GM21367 (cell line): Measurements from ENCODE around the gene MDM2.
"Not testable (repeated sequence)": the region's sequence is repeated elsewhere in the genome, so short reads cannot be mapped to it uniquely, and the experiment has no call there.

Source experiments
- ATAC-seq: cut with Tn5 transposase; IDR thresholded peaks from one replicate; pipeline ENCODE4 v1.9.1; 2021; ENCODE audit not compliant: unreplicated experiment

MDM2 gene

GRCh38 chr12:68844788-68845695 lies 37.1 kb downstream of the MDM2 start:
- ATAC-seq: no peak

DNA sequence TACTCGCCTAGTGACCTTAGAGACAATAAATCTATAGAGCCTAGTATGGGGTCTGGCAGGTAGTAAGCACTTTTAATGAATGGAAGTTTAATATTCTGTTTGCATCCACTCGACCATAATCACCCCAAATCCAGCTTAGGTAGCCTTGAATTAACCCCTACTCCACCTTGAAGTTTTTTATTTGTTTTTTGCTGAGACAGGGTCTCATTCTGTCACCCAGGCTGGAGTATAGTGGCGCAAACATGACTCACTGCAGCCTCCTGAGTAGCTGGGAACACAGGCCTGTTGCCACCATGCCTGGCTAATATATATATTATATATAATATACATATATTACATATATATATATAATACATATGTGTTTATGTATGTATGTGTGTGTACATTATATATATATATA lies 38.8 kb downstream of the MDM2 start:
- ATAC-seq: no peak

GRCh38 chr12:68850390-68850789 lies 42.4 kb downstream of the MDM2 start:
- no peak for ATAC-seq

GRCh38 chr12:68851592-68852306 lies 43.8 kb downstream of the MDM2 start:
- no peak for ATAC-seq

GRCh38 chr12:68853396-68854077 lies 45.6 kb downstream of the MDM2 start:
- no peak for ATAC-seq

GRCh38 chr12:68854078-68854468 lies 46.1 kb downstream of the MDM2 start:
- no peak for ATAC-seq

GRCh38 chr12:68854554-68854953 lies 46.6 kb downstream of the MDM2 start:
- no peak for ATAC-seq

DNA sequence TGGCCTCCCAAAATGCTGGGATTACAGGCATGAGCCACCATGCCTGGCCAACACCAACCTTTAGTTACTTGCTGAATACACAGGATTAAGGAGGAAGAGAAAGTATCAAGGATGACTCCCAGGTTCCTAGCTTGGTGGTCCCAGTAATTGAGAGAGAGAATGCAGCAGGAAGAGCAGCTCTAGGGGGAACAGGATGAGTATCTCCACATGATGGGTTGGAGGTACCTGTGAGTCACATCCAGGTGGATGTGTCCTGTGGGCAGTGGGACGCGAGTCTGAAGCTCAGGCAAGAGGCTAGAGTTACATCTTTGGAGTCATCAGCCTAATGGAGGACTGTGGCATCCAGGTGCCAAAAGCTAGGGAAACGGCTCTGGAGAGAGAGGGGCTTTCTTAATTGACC lies 47.1 kb downstream of the MDM2 start:
- no peak for ATAC-seq

DNA sequence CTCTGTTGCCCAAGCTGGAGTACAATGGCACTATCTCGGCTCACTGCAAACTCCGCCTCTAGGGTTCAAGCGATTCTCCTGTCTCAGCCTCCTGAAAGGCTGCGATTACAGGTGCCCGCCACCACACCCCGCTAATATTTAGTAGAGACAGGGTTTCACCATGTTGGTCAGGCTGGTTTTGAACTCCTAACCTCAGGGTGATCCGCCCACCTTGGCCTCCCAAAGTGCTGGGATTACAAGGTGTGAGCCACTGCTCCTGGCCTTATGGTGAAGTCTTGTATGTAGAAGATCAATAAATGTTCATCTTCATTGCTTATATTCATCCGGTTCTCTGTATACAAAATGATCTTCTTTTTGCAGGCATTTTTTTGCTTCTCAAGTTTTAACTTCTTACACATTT lies 47.8 kb downstream of the MDM2 start:
- no peak for ATAC-seq

- ATAC-seq: no peak
These were observed 48.5 kb downstream of the MDM2 start for GRCh38 chr12:68856510-68856909.

- no peak for ATAC-seq
These were observed 53.9 kb downstream of the MDM2 start for GRCh38 chr12:68861890-68862289.

GRCh38 chr12:68863109-68863770 lies 55.3 kb downstream of the MDM2 start:
- no peak for ATAC-seq

DNA sequence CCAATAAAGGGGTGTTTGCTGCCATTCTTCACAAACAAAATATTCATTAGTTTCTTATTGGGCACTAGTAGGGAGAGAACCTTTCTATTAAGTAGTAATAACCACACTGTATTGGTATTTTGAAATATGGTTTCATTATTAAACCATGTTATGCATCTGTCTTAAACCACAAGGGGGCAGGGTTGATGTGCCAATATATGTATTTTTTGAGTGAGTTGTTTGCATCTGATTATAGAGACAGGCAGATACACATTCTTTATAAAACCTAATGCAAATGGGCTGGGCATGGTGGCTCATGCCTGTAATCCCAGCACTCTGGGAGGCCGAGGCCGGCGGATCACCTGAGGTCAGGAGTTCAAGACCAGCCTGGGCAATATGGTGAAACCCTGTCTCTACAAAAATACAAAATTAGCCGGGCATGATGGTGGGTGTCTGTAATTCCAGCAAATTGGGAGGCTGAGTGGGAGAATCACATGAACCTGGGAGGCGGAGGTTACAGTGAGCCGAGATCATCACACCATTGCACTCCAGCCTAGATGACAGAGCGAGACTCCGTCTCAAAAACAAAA lies 56.0 kb downstream of the MDM2 start:
- ATAC-seq: not testable (repeated sequence)

- no peak for ATAC-seq
These were observed 56.6 kb downstream of the MDM2 start for GRCh38 chr12:68864604-68865003.

DNA sequence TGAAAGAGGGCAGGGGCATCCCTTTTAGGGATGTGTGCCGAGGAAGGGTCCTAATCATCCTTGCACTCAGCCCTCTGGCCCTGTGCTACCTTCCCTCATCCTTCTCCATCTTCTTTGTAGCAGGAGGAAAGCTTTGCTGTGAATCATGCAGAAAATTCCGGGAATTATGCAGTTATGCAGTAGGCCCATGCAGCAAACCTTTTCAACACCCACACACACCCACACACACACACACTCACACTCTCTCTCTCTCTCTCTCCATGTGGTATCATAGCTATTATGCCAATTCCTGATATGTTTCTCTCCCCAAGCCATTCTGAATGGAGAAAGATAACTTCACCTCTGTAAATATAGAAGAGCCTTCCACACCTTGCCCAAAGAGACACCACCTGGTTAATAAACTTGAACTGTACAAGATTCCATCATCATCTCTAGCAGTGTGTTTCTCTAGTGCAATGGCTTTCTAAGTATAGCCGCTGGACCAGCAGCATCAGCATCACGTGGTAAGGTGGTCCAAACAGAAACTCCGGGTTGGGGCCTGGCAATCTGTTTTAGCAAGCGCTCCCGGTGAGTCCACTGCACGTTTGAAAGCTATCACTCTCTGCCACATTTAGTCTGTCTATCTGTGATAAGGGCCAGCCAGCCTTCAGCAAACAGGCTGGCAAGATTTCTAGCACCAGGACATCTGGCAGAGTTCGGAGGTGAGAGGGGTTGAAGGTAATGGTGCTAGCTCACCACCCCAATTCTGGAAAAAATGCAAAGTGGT lies 57.6 kb downstream of the MDM2 start:
- ATAC-seq: no peak

DNA sequence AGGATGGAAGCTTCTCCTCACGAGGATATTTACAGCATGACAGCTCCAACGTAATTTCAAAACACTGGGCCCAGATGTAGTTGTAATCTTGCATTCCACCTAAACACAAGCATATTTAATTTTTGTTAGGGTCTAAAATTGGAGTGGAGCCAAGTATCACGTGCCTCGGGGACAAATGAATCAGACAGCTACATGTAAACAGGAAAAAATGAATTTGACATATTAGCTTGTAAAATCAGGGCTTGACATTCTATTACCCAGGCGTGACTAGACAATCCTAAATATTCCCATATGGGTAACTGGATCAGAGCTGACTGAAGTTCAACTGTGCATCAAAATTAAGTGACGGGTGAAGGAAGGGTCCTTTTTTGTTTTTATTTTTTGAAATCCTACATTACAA lies 59.0 kb downstream of the MDM2 start:
- no peak for ATAC-seq

DNA sequence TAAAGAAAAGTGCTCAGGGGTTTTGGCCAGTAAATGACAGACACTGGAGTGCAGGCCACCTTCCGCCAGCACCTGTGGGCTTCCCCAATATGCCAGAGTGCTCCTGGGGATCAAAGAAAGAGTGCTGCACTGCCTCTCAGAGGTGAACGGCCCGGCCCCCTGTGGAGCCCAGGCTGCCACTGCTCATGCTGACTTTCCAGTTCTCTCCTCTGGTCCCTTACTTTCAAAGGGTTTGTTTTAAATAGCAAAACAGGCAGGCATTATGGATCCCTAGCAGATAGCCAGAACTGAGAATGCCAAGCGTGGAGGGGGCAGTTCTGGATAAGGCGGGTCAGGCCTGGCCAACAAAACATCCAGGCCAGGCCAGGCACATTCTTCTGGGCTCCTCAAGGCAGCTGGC lies 59.6 kb downstream of the MDM2 start:
- no peak for ATAC-seq

DNA sequence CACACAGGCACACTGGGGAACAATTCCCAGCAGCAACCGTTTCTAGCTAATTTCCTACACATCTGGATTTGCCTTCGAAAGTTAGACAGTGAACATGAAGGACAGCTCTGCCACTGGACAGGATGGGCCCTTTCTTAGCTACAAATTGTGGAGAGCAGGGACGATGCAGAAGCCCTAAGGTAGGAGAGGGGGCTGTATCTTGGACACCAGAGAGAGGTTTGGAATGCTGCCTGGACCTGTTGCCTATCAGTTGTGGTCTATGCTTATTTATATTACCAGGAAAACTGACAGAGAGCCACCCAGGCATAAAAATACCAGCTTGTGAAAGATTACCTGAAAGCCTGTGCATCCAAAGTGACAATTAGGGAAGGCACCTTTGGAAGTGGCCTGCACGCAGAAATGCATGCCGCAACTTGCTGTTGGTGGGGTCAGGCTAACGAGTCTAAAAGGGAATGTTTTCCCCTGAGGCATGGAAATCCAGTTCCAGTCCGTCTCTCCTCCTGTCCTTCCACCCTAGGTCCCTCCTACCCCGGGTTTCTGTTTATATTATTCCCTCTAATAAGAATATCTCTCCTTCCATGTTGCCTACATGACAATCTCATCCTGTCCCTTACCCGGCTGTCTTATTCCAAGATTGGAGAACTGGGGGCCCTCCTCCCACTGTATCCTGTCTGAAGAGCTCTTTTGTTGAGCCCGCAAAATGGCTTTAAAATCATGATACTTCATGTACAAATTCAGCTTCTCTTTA lies 60.2 kb downstream of the MDM2 start:
- ATAC-seq: no peak

GRCh38 chr12:68870011-68870410 lies 62.0 kb downstream of the MDM2 start:
- ATAC-seq: no peak
